Placental pericyte (primary cell): ENCODE data around the gene SIGLECL1. TPM values are rescaled to one million over a fixed set of nuclear protein-coding genes. Genes with fewer than 3 reads are reported as not detected.

Source experiments
- small RNA-seq: library from RNA; depleted of rRNA; stranded (forward); fragments of <200 nt; gene quantifications from one replicate; pipeline ENCODE3, GENCODE V24; 2012; ENCODE audit warnings: low replicate concordance
- total RNA-seq: library from RNA; depleted of rRNA; stranded (reverse); fragments of >200 nt; gene quantifications from 2 replicates; pipeline ENCODE4 v1.2.3, GENCODE V29; 2012

The SIGLECL1 gene
- total RNA-seq = not detected in 2 replicates

DNA sequence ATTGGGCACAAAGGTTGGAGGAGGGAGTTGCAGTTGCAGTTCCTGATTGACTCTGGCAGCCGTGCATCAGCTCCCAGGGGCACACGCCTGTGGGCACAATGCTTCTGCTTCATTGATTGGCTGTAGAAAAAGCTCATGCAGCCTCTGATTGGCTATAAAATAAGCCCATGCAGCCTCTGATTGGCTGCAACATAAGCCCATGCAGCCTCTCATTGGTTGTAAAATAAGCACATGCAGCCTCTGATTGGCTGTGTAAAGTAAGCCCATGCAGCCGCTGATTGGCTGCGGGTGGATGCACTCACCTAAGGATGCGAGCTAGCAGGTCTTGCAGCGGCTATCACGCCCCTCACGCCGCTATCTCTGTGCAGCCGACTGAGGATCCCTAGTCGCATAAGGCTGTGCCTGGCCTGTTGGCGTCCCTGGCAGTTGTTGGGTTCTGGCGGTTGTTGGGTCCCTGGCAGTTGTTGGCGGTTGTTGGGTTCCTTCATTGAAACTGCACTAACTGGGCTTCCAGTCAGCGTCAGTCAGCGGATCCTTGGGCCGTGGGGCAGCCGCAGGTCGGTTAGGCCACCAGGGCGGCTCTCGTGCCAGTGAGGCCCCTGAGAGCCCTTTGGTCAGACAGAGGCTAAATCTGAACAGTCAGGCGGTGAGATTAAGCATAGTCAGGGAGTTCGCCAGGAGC is at the start of gene SIGLECL1:
Gene SIGLECL1, plus strand, starts transcription at position 295 of the 682 bp plus-strand sequence. CDS start 12,993 bp downstream, outside the sequence.

DNA sequence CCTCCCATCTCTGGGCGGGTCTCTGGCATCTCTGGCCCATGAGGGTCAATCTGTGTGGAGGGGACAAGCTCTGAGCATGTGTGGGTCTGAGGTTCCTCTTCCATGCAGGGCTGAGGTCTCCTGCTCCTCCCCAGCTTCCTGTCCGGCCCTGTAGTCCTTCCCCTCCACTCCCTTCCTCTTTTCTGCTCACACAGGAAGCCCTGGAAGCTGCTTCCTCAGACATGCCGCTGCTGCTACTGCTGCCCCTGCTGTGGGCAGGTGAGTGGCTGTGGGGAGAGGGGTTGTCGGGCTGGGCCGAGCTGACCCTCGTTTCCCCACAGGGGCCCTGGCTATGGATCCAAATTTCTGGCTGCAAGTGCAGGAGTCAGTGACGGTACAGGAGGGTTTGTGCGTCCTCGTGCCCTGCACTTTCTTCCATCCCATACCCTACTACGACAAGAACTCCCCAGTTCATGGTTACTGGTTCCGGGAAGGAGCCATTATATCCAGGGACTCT is 25.9 kb upstream of the SIGLECL1 start, which contains the start of gene CD33:
Gene CD33, plus strand, starts transcription at position 183 of the 496 bp plus-strand sequence. Its CDS starts 39 bp downstream, at position 222.

DNA sequence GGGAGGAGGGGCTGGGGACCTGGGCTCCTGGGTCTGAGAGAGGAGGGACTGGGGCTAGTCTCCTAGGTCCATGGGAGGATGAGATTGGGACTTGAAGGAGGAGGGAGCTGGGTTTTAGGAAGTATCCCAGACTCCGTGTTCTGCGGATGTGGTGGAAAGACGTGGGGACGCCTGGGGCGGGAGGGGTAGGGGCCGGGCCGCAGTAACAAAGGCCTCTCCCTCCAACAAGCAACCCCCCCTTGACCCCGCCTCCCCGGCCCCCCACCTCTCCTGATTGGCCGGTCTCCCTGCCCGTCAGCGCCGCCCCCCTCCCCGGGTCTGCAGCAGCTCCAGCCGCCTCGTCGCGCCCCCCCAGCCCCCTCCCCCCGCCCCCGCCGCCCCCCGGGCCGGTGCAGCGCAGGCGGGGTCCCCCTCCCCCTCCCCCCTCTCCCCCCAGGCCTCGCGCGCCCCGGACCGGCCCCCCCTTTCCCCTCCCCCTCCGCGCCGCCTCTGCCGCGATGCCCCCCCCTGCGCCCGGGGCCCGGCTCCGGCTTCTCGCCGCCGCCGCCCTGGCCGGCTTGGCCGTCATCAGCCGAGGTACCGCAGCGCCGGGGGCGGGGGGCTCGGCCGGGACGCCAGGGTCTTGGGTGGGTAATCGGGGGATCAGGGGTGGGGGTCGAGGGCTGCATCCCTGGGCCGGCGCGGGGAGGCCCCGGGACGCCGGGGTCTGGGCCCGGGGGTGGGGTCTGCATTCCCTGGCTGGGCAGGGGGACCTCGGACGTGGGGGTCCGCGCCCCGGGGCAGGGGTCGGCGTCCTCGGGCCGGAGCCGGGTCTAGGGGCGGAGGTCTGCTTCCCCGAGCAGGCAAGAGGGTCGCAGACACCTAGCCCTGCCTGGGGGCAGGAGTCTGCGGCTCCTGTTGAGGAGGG is 60.7 kb downstream of the SIGLECL1 start, which contains the start of gene IGLON5:
Gene IGLON5, plus strand, starts transcription at position 294 of the 907 bp plus-strand sequence. Its CDS starts 204 bp downstream, at position 498.

Small RNA genes within 50 kb of the gene (small RNA-seq; reads per million reads assigned to genes)
- gene MIR8074 = not detected

Other genes with a start within 250 kb of the SIGLECL1 start
- gene KLK8, start 249.5 kb upstream of the SIGLECL1 start, total RNA-seq = not detected in 2 replicates
- gene KLK10, start 231.4 kb upstream of the SIGLECL1 start, total RNA-seq = not detected in 2 replicates
- gene KLK11, start 224.5 kb upstream of the SIGLECL1 start, total RNA-seq = not detected in 2 replicates
- gene KLK12, start 216.1 kb upstream of the SIGLECL1 start, total RNA-seq = not detected in 2 replicates
- gene KLK13, start 186.0 kb upstream of the SIGLECL1 start, total RNA-seq = not detected in 2 replicates
- not detected in 2 replicates for gene KLK14, start 168.2 kb upstream of the SIGLECL1 start, total RNA-seq
- gene CTU1, start 142.7 kb upstream of the SIGLECL1 start, total RNA-seq = 5.9 and 6.3 TPM in 2 replicates
- gene SIGLEC9, start 126.2 kb upstream of the SIGLECL1 start, total RNA-seq = 0.22 TPM in 1 of 2 replicates, not detected in the other
- not detected in 2 replicates for gene SIGLEC7, start 108.8 kb upstream of the SIGLECL1 start, total RNA-seq
- not detected in 2 replicates for gene CD33, start 26.0 kb upstream of the SIGLECL1 start, total RNA-seq
- gene IGLON5, start 60.6 kb downstream of the SIGLECL1 start, total RNA-seq = not detected in 2 replicates
- 0.88 and 1.4 TPM in 2 replicates for gene VSIG10L, start 91.1 kb downstream of the SIGLECL1 start, total RNA-seq
- gene ETFB, start 115.3 kb downstream of the SIGLECL1 start, total RNA-seq = 51.1 and 111 TPM in 2 replicates
- not detected in 2 replicates for gene CLDND2, start 117.9 kb downstream of the SIGLECL1 start, total RNA-seq
- gene NKG7, start 121.6 kb downstream of the SIGLECL1 start, total RNA-seq = not detected in 2 replicates
- not detected in 2 replicates for gene LIM2, start 136.9 kb downstream of the SIGLECL1 start, total RNA-seq
- not detected in 2 replicates for gene C19orf84, start 139.5 kb downstream of the SIGLECL1 start, total RNA-seq
- gene SIGLEC10, start 166.6 kb downstream of the SIGLECL1 start, total RNA-seq = 0.14 TPM in 1 of 2 replicates, not detected in the other
- not detected in 2 replicates for gene SIGLEC8, start 207.4 kb downstream of the SIGLECL1 start, total RNA-seq
- not detected in 2 replicates for gene CEACAM18, start 227.5 kb downstream of the SIGLECL1 start, total RNA-seq